ENCODE measurements around the gene RGS7. TPM values are rescaled to one million over a fixed set of nuclear protein-coding genes. Genes with fewer than 3 reads are reported as not detected.

RGS7 gene
- total RNA-seq, 1 donor from 2014 or later: not detected

- no peak for DNase-seq (ENCODE audit: low read depth)
- Histone ChIP-seq H3K27me3 (ENCODE audit: control insufficient read depth, insufficient read depth, low read length) (no peaks in the 10 kb centered on the region), H3K36me3 (ENCODE audit: control insufficient read depth, insufficient read depth, low read length) (no peaks in the 10 kb centered on the region), H3K4me3 (ENCODE audit: low read depth, low read length) (no peak overlapping the region)
- FAIRE-seq: no peak
- TF ChIP-seq CTCF (IDR thresholded peaks at IDR 0.05; ENCODE audit: insufficient read depth, low read length, severe bottlenecking): no peak
Observed at GRCh38 chr1:241311056-241311746, 45.8 kb downstream of the RGS7 start.

GRCh38 chr1:241310451-241310850, 46.6 kb downstream of the RGS7 start:
- FAIRE-seq: no peak
- peak; percentile 23 for DNase-seq (ENCODE audit: low read depth)
- Histone ChIP-seq H3K4me3 (ENCODE audit: low read depth, low read length) (no peak overlapping the region), H3K27me3 (ENCODE audit: control insufficient read depth, insufficient read depth, low read length) (no peaks in the 10 kb centered on the region), H3K36me3 (ENCODE audit: control insufficient read depth, insufficient read depth, low read length) (no peaks in the 10 kb centered on the region)
- TF ChIP-seq CTCF (IDR thresholded peaks at IDR 0.05; ENCODE audit: insufficient read depth, low read length, severe bottlenecking): no peak

- no peaks in the 10 kb centered on the region for H3K27me3 ChIP-seq (ENCODE audit: control insufficient read depth, insufficient read depth, low read length)
- FAIRE-seq (no peak), DNase-seq (ENCODE audit: low read depth) (no peak)
- TF ChIP-seq CTCF (IDR thresholded peaks at IDR 0.05; ENCODE audit: insufficient read depth, low read length, severe bottlenecking): no peak
- H3K36me3 ChIP-seq (ENCODE audit: control insufficient read depth, insufficient read depth, low read length): no peaks in the 10 kb centered on the region
- H3K4me3 ChIP-seq (ENCODE audit: low read depth, low read length): no peak overlapping the region
Observed at GRCh38 chr1:241309651-241310050, 47.4 kb downstream of the RGS7 start.

GRCh38 chr1:241308471-241308870, 48.5 kb downstream of the RGS7 start:
- TF ChIP-seq CTCF (IDR thresholded peaks at IDR 0.05; ENCODE audit: insufficient read depth, low read length, severe bottlenecking): no peak
- Histone ChIP-seq H3K4me3 (ENCODE audit: low read depth, low read length) (no peak overlapping the region), H3K27me3 (ENCODE audit: control insufficient read depth, insufficient read depth, low read length) (no peaks in the 10 kb centered on the region), H3K36me3 (ENCODE audit: control insufficient read depth, insufficient read depth, low read length) (no peaks in the 10 kb centered on the region)
- DNase-seq (ENCODE audit: low read depth) (no peak), FAIRE-seq (no peak)

GRCh38 chr1:241308011-241308410, 49.0 kb downstream of the RGS7 start:
- TF ChIP-seq CTCF (IDR thresholded peaks at IDR 0.05; ENCODE audit: insufficient read depth, low read length, severe bottlenecking): no peak
- FAIRE-seq (no peak), DNase-seq (ENCODE audit: low read depth) (no peak)
- H3K4me3 ChIP-seq (ENCODE audit: low read depth, low read length): no peak overlapping the region
- H3K36me3 ChIP-seq (ENCODE audit: control insufficient read depth, insufficient read depth, low read length): no peaks in the 10 kb centered on the region
- H3K27me3 ChIP-seq (ENCODE audit: control insufficient read depth, insufficient read depth, low read length): no peaks in the 10 kb centered on the region
